Activated CD8-positive, alpha-beta memory T cell treated with anti-CD3 and anti-CD28 coated beads for 36 hours (primary cell): ENCODE results near the gene PRKAG2. TPM values are rescaled to one million over a fixed set of nuclear protein-coding genes. Genes with fewer than 3 reads are reported as not detected.

Experiments used
- CTCF ChIA-PET: fragments of 350-600 bp; sonication (Branson Sonifier 250); formaldehyde crosslinking; loops from one replicate; lab custom pipeline; 2021; ENCODE audit warnings: antibody characterized with exemption; lab: Charles Lee
- POLR2A ChIA-PET: fragments of 350-600 bp; sonication (Branson Sonifier 250); formaldehyde crosslinking; loops from one replicate; lab custom pipeline; 2021; ENCODE audit warnings: antibody characterized with exemption; lab: Charles Lee
- total RNA-seq, 2 experiments: library from RNA; stranded (reverse); gene quantifications; one replicate each; pipeline ENCODE4 v1.2.3, GENCODE V29; 2021

PRKAG2 gene
- total RNA-seq, 2 experiments from 2014 or later, result 23.6 to 24.8 TPM

GRCh38 chr7:151786241-151786640, 90.7 kb downstream of the PRKAG2 start:
- ChIA-PET POLR2A (no interaction called here), CTCF (no interaction called here)

- POLR2A ChIA-PET, result no interaction called here
- CTCF ChIA-PET, result no interaction called here
These were observed 91.3 kb downstream of the PRKAG2 start for GRCh38 chr7:151785681-151785965.

GRCh38 chr7:151784853-151785680, 91.8 kb downstream of the PRKAG2 start:
- CTCF ChIA-PET, result interaction anchor here (3.4 kb wide), 1 partner anchor 16 kb away, joined by 32 read pairs; no protein-coding TSS in a partner anchor
- POLR2A ChIA-PET, result no interaction called here

- ChIA-PET CTCF (interaction anchor here (0.7 to 3.4 kb wide), 7 partner anchors 10 to 688 kb away, joined by 3 to 34 read pairs (median 4); partner anchors contain the start of gene PRKAG2), POLR2A (no interaction called here)
These were observed 92.8 kb downstream of the PRKAG2 start for GRCh38 chr7:151783958-151784575.

- ChIA-PET POLR2A (interaction anchor here (0.8 to 1.2 kb wide), 4 partner anchors 14 to 151 kb away, joined by 3 to 4 read pairs (median 4); partner anchors contain the start of gene PRKAG2), CTCF (interaction anchor here (0.6 to 3.4 kb wide), 25 partner anchors 9 to 738 kb away, joined by 3 to 34 read pairs (median 4); partner anchors contain the start of gene PRKAG2)
These were observed 94.1 kb downstream of the PRKAG2 start for GRCh38 chr7:151782598-151783448.

GRCh38 chr7:151782256-151782597, 94.7 kb downstream of the PRKAG2 start:
- CTCF ChIA-PET, result interaction anchor here (0.6 to 3.4 kb wide), 20 partner anchors 9 to 739 kb away, joined by 3 to 34 read pairs (median 4); partner anchors contain the start of gene PRKAG2
- POLR2A ChIA-PET, result interaction anchor here (0.8 to 1.2 kb wide), 3 partner anchors 14 to 150 kb away, joined by 3 to 4 read pairs (median 4); partner anchors contain the start of gene PRKAG2

- POLR2A ChIA-PET, result no interaction called here
- CTCF ChIA-PET, result interaction anchor here (1.2 to 3.4 kb wide), 5 partner anchors 12 to 150 kb away, joined by 3 to 34 read pairs (median 3); no protein-coding TSS in a partner anchor
These were observed 95.6 kb downstream of the PRKAG2 start for GRCh38 chr7:151781161-151781845.

- CTCF ChIA-PET, result interaction anchor here (1.2 to 1.3 kb wide), 2 partner anchors 22 to 149 kb away, joined by 3 read pairs; no protein-coding TSS in a partner anchor
- POLR2A ChIA-PET, result no interaction called here
These were observed 96.3 kb downstream of the PRKAG2 start for GRCh38 chr7:151780631-151781030.

- POLR2A ChIA-PET, result no interaction called here
- CTCF ChIA-PET, result no interaction called here
These were observed 97.2 kb downstream of the PRKAG2 start for GRCh38 chr7:151779678-151780077.

- CTCF ChIA-PET, result no interaction called here
- POLR2A ChIA-PET, result no interaction called here
These were observed 97.7 kb downstream of the PRKAG2 start for GRCh38 chr7:151779255-151779654.

GRCh38 chr7:151777908-151778670, 98.8 kb downstream of the PRKAG2 start:
- ChIA-PET POLR2A (no interaction called here), CTCF (no interaction called here)

- CTCF ChIA-PET, result interaction anchor here (1.6 kb wide), 1 partner anchor 18 kb away, joined by 7 read pairs; no protein-coding TSS in a partner anchor
- POLR2A ChIA-PET, result no interaction called here
These were observed 99.4 kb downstream of the PRKAG2 start for GRCh38 chr7:151777495-151777880.

- CTCF ChIA-PET, result interaction anchor here (1.6 kb wide), 1 partner anchor 17 kb away, joined by 7 read pairs; no protein-coding TSS in a partner anchor
- POLR2A ChIA-PET, result no interaction called here
These were observed 99.9 kb downstream of the PRKAG2 start for GRCh38 chr7:151776876-151777494.

- POLR2A ChIA-PET, result no interaction called here
- CTCF ChIA-PET, result interaction anchor here (1.6 kb wide), 1 partner anchor 17 kb away, joined by 7 read pairs; no protein-coding TSS in a partner anchor
These were observed 100.5 kb downstream of the PRKAG2 start for GRCh38 chr7:151776446-151776845.

GRCh38 chr7:151775547-151776443, 101.1 kb downstream of the PRKAG2 start:
- ChIA-PET CTCF (interaction anchor here (1.6 kb wide), 1 partner anchor 16 kb away, joined by 7 read pairs; no protein-coding TSS in a partner anchor), POLR2A (no interaction called here)

- POLR2A ChIA-PET, result no interaction called here
- CTCF ChIA-PET, result no interaction called here
These were observed 102.0 kb downstream of the PRKAG2 start for GRCh38 chr7:151774951-151775350.
